ENCODE measurements around the gene FOXI1. TPM values are rescaled to one million over a fixed set of nuclear protein-coding genes. Genes with fewer than 3 reads are reported as not detected.

FOXI1 gene
- total RNA-seq, 2 donors from 2014 or later, result 0.16 TPM; not detected in 1

- Histone ChIP-seq H3K9ac (ENCODE audit: low read depth in 2 of 2, low read length in 2 of 2) (no peak overlapping the region), H3K27ac (no peak overlapping the region), H3K4me3 (no peak overlapping the region), H3K9me3 (no peaks in the 10 kb centered on the region), H3K36me3 (no peaks in the 10 kb centered on the region), H3K27me3 (no peaks in the 10 kb centered on the region), H3K4me1 (no peaks in the 10 kb centered on the region)
- intact Hi-C loops (cut with DNase I), result no loop called here
- no peak for TF ChIP-seq CTCF (IDR thresholded peaks at IDR 0.05)
- no peak for DNase-seq
Observed at GRCh38 chr5:170111088-170111785, 5.5 kb downstream of the FOXI1 start.

GRCh38 chr5:170112876-170113521, 7.3 kb downstream of the FOXI1 start:
- intact Hi-C loops (cut with DNase I), result no loop called here
- no peaks in the 10 kb centered on the region for H3K36me3 ChIP-seq
- no peak overlapping the region for H3K9ac ChIP-seq (ENCODE audit: low read depth in 2 of 2, low read length in 2 of 2)
- no peak overlapping the region for H3K27ac ChIP-seq
- H3K9me3 ChIP-seq, result no peaks in the 10 kb centered on the region
- no peaks in the 10 kb centered on the region for H3K27me3 ChIP-seq
- no peaks in the 10 kb centered on the region for H3K4me1 ChIP-seq
- DNase-seq, result no peak
- no peak overlapping the region for H3K4me3 ChIP-seq
- no peak for TF ChIP-seq CTCF (IDR thresholded peaks at IDR 0.05)

- Histone ChIP-seq H3K36me3 (no peaks in the 10 kb centered on the region), H3K9me3 (no peaks in the 10 kb centered on the region), H3K4me1 (no peaks in the 10 kb centered on the region), H3K27ac (no peak overlapping the region), H3K4me3 (no peak overlapping the region), H3K9ac (ENCODE audit: low read depth in 2 of 2, low read length in 2 of 2) (no peak overlapping the region), H3K27me3 (no peaks in the 10 kb centered on the region)
- intact Hi-C loops (cut with DNase I), result no loop called here
- no peak for DNase-seq
- TF ChIP-seq CTCF (IDR thresholded peaks at IDR 0.05), result no peak
Observed at GRCh38 chr5:170113522-170113900, 7.8 kb downstream of the FOXI1 start.

GRCh38 chr5:170114271-170114670, 8.6 kb downstream of the FOXI1 start:
- Histone ChIP-seq H3K9me3 (no peaks in the 10 kb centered on the region), H3K4me1 (no peaks in the 10 kb centered on the region), H3K9ac (ENCODE audit: low read depth in 2 of 2, low read length in 2 of 2) (no peak overlapping the region), H3K36me3 (no peaks in the 10 kb centered on the region), H3K4me3 (no peak overlapping the region), H3K27me3 (no peaks in the 10 kb centered on the region), H3K27ac (no peak overlapping the region)
- no peak for DNase-seq
- intact Hi-C loops (cut with DNase I), result no loop called here
- no peak for TF ChIP-seq CTCF (IDR thresholded peaks at IDR 0.05)

GRCh38 chr5:170115925-170116324, 10.2 kb downstream of the FOXI1 start:
- Histone ChIP-seq H3K27ac (no peak overlapping the region), H3K27me3 (no peaks in the 10 kb centered on the region), H3K4me3 (no peak overlapping the region), H3K36me3 (no peaks in the 10 kb centered on the region), H3K9me3 (no peaks in the 10 kb centered on the region), H3K4me1 (no peaks in the 10 kb centered on the region), H3K9ac (ENCODE audit: low read depth in 2 of 2, low read length in 2 of 2) (no peak overlapping the region)
- no peak for DNase-seq
- intact Hi-C loops (cut with DNase I), result no loop called here
- TF ChIP-seq CTCF (IDR thresholded peaks at IDR 0.05), result no peak
